Activated T-cell treated with anti-CD3 and anti-CD28 coated beads, Interleukin-2, amount 50 U/mL, for 48 hours (primary cell): ENCODE data around the gene METAP1D.

ENCODE experiments used
- DNase-seq, 2 experiments: peaks; one replicate each; pipeline ENCODE4 v3.0.0-alpha.2; 2020

The METAP1D gene

GRCh38 chr2:172082105-172082943 lies 82.6 kb downstream of the METAP1D start:
- DNase-seq, result peak in 1 of 2 experiments; percentile 22

GRCh38 chr2:172082944-172083627 lies 83.3 kb downstream of the METAP1D start:
- DNase-seq, result peak; percentile 32 to 42

DNA sequence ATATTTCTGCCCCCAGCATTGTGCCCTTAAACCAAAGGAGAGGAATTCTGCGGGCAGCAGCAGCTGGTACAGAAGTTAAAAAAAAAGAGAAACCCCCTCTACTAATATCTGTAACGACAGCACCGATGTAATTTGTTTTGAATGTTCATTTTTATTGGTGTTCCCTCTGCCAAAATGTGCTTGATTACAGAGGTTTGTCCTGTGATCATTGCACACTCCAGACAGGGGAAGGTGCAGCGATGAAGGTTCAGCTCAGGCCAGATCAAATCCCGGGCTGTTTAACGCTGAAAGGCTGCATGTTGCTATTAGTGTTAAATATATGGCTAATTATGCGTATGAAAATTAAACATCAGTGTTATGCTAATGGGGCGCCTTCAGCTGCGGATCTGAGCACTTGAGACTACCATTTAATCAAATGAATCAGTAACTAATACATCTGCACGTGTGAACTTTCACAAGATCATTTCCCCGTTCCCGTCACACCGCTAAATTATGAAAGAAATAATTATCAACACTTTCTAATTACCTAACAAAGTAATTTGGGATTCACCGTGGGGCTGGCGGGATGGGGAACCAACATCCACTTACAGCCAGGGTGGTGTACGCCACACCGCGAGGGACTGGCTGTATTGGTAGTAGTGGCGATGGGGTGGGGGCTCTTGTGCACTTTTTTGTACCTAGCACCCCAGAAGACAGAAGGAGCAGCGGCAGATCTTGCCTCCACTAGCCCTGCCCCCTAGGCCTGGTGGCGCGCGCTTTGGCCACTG lies 84.1 kb downstream of the METAP1D start:
- peak in 1 of 2 experiments; percentile 43 for DNase-seq

DNA sequence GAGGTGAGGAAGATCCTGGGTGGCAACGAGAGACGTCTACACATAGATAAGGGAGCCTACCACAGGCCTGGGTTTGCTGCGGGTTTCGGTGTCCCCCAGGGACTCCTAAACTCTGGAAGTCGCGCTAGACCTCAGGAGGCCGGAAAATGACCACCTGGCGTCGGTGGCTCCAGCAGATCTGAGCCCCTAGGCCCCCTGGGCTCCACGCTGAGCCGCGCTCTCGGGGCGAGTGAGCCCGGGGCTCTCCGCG lies 84.6 kb downstream of the METAP1D start:
- peak in 1 of 2 experiments; percentile 50 for DNase-seq

GRCh38 chr2:172084645-172085459 lies 85.1 kb downstream of the METAP1D start:
- peak; percentile 68 to 75 for DNase-seq

DNA sequence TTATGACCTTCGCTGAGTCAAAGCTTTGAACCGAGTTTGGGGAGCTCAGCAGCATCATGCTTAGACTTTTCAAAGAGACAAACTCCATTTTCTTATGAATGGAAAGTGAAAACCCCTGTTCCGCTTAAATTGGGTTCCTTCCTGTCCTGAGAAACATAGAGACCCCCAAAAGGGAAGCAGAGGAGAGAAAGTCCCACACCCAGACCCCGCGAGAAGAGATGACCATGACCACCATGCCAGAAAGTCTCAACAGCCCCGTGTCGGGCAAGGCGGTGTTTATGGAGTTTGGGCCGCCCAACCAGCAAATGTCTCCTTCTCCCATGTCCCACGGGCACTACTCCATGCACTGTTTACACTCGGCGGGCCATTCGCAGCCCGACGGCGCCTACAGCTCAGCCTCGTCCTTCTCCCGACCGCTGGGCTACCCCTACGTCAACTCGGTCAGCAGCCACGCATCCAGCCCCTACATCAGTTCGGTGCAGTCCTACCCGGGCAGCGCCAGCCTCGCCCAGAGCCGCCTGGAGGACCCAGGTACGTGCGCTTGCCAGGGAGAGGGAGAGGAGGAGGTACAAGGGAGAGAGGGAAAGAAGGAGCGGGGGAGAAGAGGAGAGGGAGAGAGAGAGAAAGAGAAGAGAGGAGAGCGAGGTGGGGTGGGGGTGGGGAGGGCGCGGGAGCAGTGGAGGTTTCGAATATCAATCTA lies 85.9 kb downstream of the METAP1D start, which contains the start of gene DLX1:
Gene DLX1 (plus strand): TSS at position 48 of the 700 bp plus-strand sequence. CDS start 171 bp downstream, at position 219.
- DNase-seq, result peak; percentile 48 to 49

DNA sequence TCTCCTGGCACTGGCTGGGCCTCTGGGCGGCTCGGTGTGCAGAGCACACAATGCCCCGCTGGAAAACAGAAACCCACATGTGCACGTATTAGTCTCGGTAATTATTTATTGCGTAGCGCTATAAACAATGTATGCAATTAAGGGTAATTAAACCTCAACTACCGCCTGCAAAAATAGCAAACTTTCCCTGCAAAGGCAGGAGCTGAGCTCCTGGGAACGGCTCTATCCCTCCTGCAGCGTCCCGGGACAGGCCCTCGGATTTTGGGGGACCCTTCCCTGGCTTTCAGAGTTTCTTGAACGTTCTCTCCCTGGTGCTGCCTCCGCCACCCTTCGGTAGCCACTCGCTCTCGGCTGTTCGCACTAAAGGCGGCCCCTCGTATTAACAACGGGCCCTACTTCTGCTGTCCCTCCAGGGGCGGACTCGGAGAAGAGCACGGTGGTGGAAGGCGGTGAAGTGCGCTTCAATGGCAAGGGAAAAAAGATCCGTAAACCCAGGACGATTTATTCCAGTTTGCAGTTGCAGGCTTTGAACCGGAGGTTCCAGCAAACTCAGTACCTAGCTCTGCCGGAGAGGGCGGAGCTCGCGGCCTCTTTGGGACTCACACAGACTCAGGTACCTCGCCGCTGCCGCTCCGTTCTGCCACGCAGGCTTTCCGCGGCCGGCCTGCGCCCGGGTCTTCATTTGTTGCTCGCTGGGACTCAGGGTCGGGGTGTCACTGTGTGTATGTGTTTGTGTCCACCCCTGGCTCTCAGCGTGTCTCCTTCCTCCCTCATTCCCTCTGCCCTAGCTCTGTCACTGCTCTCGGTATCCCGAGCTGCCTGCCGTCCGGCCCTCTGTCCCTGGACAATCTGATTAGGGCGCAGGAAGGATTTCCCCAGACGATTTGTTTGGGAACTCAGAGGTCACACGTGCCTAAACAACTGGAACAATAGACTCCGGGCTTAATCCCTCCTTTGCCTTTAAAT lies 86.8 kb downstream of the METAP1D start:
- DNase-seq, result peak; percentile 73 to 75

GRCh38 chr2:172087207-172087779 lies 87.5 kb downstream of the METAP1D start:
- DNase-seq, result peak in 1 of 2 experiments; percentile 25

DNA sequence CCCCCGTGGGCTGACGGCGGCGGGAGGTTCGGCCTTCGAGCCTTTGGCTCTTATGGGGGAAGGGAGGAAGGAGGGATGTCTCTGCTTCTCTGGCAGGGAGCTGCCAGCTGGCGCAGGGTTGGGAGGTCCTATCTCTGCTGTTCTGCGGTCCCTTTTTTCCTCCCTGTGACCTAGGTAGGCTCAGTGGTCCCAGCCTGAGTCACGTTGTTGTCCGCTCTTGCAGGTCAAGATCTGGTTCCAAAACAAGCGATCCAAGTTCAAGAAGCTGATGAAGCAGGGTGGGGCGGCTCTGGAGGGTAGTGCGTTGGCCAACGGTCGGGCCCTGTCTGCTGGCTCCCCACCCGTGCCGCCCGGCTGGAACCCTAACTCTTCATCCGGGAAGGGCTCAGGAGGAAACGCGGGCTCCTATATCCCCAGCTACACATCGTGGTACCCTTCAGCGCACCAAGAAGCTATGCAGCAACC lies 88.1 kb downstream of the METAP1D start:
- DNase-seq, result peak; percentile 33 to 40

- peak; percentile 25 to 35 for DNase-seq
These were observed 88.7 kb downstream of the METAP1D start for GRCh38 chr2:172088245-172089004.

DNA sequence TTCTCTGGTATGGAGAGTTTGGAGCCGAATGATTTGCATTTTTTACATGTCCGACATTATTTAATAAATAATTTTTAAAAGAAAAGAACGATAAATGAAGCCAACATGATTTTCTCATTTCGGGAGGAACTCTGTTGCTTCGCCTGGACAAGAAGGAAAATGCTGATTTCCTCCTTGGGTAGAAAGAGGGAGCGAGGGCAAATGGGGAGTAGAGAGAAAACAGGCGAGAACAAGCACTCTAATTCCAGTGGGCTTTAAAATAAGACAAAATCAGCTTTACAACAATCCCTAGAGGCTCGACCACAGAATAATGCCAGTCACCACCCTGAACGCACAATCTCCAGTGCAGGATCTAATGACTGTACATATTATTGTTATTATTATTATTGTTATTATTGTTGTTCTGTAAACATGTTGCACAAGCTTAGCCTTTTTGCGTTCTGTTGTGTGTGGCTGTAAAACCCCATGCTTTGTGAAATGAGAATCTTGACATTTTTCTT lies 89.3 kb downstream of the METAP1D start:
- no peak for DNase-seq

GRCh38 chr2:172089633-172090032 lies 89.9 kb downstream of the METAP1D start:
- peak in 1 of 2 experiments; percentile 24 for DNase-seq

GRCh38 chr2:172090044-172090961 lies 90.5 kb downstream of the METAP1D start:
- peak in 1 of 2 experiments; percentile 32 for DNase-seq

- no peak for DNase-seq
These were observed 91.4 kb downstream of the METAP1D start for GRCh38 chr2:172091000-172091641.

- DNase-seq, result peak in 1 of 2 experiments; percentile 16
These were observed 92.2 kb downstream of the METAP1D start for GRCh38 chr2:172091761-172092566.

DNA sequence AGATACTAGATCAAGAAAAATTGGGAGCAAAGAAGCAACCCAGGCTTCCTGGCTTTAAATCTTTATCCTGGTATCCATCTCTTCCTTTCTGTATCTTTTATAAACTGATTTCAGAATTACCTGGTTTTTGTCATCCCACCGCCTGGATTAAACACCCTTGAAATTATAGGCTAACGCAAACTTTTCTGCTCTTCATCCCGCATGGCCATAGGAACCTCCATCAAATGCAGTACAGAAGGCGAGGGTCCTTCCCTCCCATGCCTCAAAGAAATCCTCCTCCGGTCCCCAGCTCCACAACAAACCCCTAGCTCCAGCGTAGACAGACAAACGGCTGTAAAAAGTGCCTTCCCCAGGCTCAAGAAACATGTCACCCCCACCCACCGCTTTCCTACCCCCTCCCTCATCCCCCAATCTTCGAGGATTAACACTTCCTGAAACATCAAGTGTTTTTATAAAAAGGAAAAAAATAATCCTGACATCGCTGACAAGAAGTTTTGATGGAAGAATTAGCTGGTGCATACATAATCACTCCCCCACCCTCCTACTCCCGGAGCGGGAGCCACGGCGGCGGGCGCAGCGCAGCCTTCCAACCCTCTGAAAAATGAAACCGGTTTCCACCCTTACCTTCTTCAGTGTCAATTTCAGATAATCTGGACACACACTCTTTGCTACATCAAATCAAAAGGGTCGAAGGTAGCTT lies 93.1 kb downstream of the METAP1D start:
- DNase-seq, result peak in 1 of 2 experiments; percentile 13
